ENCODE measurements around the gene ERC1. TPM values are rescaled to one million over a fixed set of nuclear protein-coding genes. Genes with fewer than 3 reads are reported as not detected.

ERC1 gene
- total RNA-seq, 1 donor from 2014 or later, result 16.6 TPM

DNA sequence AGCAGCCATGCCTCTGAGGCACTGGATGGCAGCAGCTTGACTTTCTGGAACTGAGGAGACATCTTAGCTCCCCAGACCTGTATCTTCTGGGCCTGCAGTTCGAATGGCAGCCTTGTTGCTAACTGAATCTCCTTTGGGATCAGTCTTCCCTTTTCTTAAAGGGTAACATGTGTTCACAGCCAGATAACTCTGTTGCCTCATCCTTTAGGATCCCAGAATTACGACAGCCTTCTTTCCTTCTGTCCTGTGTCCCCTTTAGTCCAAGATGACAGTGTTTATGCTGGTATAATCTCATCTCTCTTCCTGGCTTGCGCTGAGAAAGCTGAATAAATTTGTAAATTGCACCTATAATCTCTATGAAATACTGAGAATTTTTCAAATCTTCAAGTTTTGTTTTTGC lies 9.1 kb upstream of the ERC1 start:
- H3K27me3 ChIP-seq (ENCODE audit: control insufficient read depth, insufficient read depth, low read length), result no peaks in the 10 kb centered on the region
- FAIRE-seq, result no peak
- TF ChIP-seq, protein P1, sequence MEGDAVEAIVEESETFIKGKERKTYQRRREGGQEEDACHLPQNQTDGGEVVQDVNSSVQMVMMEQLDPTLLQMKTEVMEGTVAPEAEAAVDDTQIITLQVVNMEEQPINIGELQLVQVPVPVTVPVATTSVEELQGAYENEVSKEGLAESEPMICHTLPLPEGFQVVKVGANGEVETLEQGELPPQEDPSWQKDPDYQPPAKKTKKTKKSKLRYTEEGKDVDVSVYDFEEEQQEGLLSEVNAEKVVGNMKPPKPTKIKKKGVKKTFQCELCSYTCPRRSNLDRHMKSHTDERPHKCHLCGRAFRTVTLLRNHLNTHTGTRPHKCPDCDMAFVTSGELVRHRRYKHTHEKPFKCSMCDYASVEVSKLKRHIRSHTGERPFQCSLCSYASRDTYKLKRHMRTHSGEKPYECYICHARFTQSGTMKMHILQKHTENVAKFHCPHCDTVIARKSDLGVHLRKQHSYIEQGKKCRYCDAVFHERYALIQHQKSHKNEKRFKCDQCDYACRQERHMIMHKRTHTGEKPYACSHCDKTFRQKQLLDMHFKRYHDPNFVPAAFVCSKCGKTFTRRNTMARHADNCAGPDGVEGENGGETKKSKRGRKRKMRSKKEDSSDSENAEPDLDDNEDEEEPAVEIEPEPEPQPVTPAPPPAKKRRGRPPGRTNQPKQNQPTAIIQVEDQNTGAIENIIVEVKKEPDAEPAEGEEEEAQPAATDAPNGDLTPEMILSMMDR (IDR thresholded peaks at IDR 0.05; ENCODE audit: insufficient read depth, low read length, severe bottlenecking), result no peak
- H3K36me3 ChIP-seq (ENCODE audit: control insufficient read depth, insufficient read depth, low read length), result no peaks in the 10 kb centered on the region
- no peak for DNase-seq (ENCODE audit: low read depth)
- H3K4me3 ChIP-seq (ENCODE audit: low read depth, low read length), result no peak overlapping the region

DNA sequence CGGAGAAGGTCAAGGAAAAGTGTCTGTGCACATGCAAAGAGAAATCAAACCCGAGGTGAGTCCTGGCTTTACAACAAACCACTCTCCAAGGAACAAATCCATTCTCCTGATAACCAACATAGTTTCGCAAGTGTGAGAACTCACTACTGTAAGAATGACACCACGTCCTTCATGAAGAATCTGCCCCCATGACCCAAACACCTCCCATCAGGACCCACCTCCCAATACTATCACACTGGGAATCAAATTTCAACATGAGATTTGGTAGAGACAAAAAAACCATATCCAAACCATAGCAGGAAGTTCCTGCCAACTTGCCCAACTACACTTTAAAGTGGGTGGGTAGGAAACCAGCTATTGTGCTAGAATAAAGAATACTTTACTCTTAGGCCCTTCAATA lies 2.4 kb upstream of the ERC1 start:
- no peaks in the 10 kb centered on the region for H3K27me3 ChIP-seq (ENCODE audit: control insufficient read depth, insufficient read depth, low read length)
- TF ChIP-seq, protein P1 (IDR thresholded peaks at IDR 0.05; ENCODE audit: insufficient read depth, low read length, severe bottlenecking), result no peak
- no peak for FAIRE-seq
- peak; percentile 33 for DNase-seq (ENCODE audit: low read depth)
- no peak overlapping the region for H3K4me3 ChIP-seq (ENCODE audit: low read depth, low read length)
- H3K36me3 ChIP-seq (ENCODE audit: control insufficient read depth, insufficient read depth, low read length), result no peaks in the 10 kb centered on the region

DNA sequence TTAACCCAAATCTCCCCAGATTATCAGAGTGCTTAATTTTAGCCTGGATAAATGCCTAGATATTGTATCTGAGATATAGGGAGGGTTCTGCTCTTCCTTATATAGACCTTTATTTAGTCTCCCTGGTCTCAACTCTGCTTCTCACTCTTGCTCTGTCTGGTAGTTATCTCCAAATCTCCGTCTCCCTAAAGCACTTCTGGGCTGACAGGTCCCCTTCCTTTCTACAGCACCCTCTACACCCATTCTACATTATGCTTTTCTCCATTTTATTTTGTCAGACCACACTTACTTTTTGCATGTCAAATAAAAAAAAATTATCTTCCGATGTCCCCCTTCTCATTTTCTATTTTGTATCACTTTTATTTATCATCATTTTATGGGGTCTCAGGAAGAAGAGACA lies 2.0 kb upstream of the ERC1 start:
- Histone ChIP-seq H3K36me3 (ENCODE audit: control insufficient read depth, insufficient read depth, low read length) (no peaks in the 10 kb centered on the region), H3K4me3 (ENCODE audit: low read depth, low read length) (no peak overlapping the region), H3K27me3 (ENCODE audit: control insufficient read depth, insufficient read depth, low read length) (no peaks in the 10 kb centered on the region)
- DNase-seq (ENCODE audit: low read depth) (no peak), FAIRE-seq (no peak)
- TF ChIP-seq, protein P1 (IDR thresholded peaks at IDR 0.05; ENCODE audit: insufficient read depth, low read length, severe bottlenecking), result no peak

DNA sequence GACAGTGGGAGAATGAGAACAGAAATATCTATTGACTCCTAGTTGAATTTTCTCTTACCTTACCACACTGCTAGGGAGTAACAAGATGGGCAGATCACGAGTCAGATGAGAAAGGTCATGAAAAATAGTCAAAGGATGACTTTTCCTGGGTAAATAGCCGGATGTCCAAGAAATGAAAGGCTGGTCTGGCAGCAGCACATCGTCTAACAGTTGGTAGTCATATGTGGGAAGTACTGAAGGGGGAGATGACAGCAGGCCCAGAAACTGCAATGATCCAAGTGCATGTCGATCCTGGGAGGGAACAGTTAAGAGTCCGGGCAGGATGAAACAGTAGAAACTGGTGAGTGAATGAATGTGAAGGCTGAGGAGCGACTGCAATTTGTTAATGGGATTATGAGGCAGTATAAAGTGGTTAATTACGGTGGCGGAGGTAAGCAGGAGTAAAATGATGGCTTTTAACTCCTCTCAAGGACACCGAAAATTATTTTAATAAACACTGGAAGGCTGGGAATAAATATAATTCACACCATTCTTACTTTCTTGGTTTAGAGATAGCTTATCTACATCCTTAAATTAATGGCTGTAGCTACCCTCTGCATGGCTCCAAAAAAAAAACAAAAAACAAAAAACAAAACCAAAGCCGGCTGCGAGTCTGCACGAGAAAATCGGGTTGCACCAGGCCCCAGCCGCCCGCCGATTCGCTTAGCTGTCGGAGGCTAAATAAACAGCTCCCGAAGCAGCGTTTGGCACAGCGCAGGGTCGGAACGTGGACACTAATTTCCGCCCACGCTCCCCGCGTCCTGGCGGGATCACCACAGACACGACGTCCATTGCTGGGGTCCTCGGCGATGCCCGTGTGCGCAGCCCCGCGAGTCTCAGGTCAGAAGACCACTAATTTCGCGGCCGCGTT lies 1.0 kb upstream of the ERC1 start:
- no peak for FAIRE-seq
- TF ChIP-seq, protein P1 (IDR thresholded peaks at IDR 0.05; ENCODE audit: insufficient read depth, low read length, severe bottlenecking), result no peak
- DNase-seq (ENCODE audit: low read depth), result peak; percentile 52
- Histone ChIP-seq H3K36me3 (ENCODE audit: control insufficient read depth, insufficient read depth, low read length) (no peaks in the 10 kb centered on the region), H3K4me3 (ENCODE audit: low read depth, low read length) (peak overlapping the region; percentile 71), H3K27me3 (ENCODE audit: control insufficient read depth, insufficient read depth, low read length) (no peaks in the 10 kb centered on the region)

DNA sequence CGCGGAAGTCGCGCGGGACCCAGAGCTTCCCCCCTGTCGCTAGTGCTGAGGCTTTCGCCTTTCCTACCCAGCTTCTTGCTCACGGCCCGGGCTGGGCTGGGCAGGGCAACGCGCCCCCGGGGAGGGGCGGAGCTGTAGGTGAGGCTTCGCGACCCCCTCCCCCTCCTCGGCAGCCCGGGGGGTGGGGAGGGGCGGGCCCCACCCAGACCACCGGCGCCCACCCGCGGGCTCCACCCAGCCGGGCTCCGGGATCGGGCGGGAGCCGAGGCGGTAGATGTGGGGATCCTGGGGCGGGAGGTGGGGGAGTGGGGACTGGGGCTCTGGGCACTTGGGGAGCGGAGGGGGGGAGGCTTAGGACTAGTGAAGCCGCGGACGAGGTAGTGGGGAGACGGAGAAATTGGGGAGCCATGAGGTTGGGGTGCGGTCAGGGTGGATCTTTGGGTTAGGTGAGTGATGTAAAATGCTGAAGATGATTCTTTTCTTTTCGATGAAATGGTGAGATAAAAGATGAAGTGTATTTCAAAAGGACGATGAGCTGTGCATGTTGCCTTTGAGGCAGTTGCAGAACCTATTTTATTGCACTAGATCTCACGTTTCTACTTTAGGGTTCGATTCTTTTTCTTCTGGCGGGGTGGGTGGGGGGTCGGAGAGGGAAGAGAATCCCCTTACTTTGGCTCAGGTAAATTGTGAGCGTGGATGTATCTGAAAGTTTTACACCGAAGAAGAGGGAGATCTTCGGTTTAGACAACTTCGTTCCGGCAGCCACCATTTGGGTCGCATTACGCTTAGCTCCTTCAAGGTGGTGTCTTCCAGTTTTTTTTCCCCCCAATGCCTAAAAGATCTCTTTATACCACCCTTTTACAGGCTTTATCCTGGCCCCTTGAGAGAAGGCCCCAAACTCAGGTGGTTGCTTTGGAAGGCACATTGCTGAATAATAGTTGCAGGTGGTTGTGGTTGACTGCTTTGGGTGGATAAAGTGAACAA lies 619 bp downstream of the ERC1 start:
- TF ChIP-seq, protein P1 (IDR thresholded peaks at IDR 0.05; ENCODE audit: insufficient read depth, low read length, severe bottlenecking), result no peak
- DNase-seq (ENCODE audit: low read depth) (peak; percentile 9), FAIRE-seq (no peak)
- Histone ChIP-seq H3K27me3 (ENCODE audit: control insufficient read depth, insufficient read depth, low read length) (no peaks in the 10 kb centered on the region), H3K36me3 (ENCODE audit: control insufficient read depth, insufficient read depth, low read length) (no peaks in the 10 kb centered on the region), H3K4me3 (ENCODE audit: low read depth, low read length) (peak overlapping the region; percentile 71)

All from bronchial epithelial cell (primary cell).